Neural progenitor cell (in vitro differentiated cells): Measurements from ENCODE around the gene HMCN1. TPM values are rescaled to one million over a fixed set of nuclear protein-coding genes. Genes with fewer than 3 reads are reported as not detected.

Experiments
- DNase-seq: peaks from one replicate; pipeline ENCODE4 v3.0.0-alpha.2; 2016; ENCODE audit warnings: low spot score
- H2AFZ ChIP-seq: fragments of 200-600 bp; sonication (generic); replicated peaks from 2 replicates; pipeline ENCODE4 v1.6.1; 2016; ENCODE audit warnings: antibody characterized with exemption
- H3F3A ChIP-seq: fragments of 200-600 bp; sonication (generic); 2 replicates; pipeline ENCODE4 v1.6.1; 2016; ENCODE audit warnings: antibody characterized with exemption, low read depth
- H3K27ac ChIP-seq: fragments of 200-600 bp; sonication (generic); 2 replicates; pipeline ENCODE4 v1.5.1; 2016; ENCODE audit warnings: mild to moderate bottlenecking
- H3K27me3 ChIP-seq: fragments of 200-600 bp; sonication (generic); 2 replicates; pipeline ENCODE4 v1.6.1; 2016; ENCODE audit warnings: mild to moderate bottlenecking, moderate library complexity
- H3K36me3 ChIP-seq: fragments of 200-600 bp; sonication (generic); 2 replicates; pipeline ENCODE4 v1.5.1; 2016
- H3K4me1 ChIP-seq: fragments of 200-600 bp; sonication (generic); 2 replicates; pipeline ENCODE4 v1.6.1; 2016; ENCODE audit warnings: mixed run types
- H3K4me2 ChIP-seq: fragments of 200-600 bp; sonication (generic); 2 replicates; pipeline ENCODE4 v1.6.1; 2016
- H3K4me3 ChIP-seq: fragments of 200-600 bp; sonication (generic); 2 replicates; pipeline ENCODE4 v1.5.1; 2016
- H3K79me2 ChIP-seq: fragments of 200-600 bp; sonication (generic); 2 replicates; pipeline ENCODE4 v1.6.1; 2016; ENCODE audit warnings: low read depth
- H3K9ac ChIP-seq: fragments of 200-600 bp; sonication (generic); 2 replicates; pipeline ENCODE4 v1.6.1; 2016
- H3K9me3 ChIP-seq: fragments of 200-600 bp; sonication (generic); 2 replicates; pipeline ENCODE4 v1.5.1; 2016; ENCODE audit warnings: low read depth
- H4K20me1 ChIP-seq: fragments of 200-600 bp; sonication (generic); 2 replicates; pipeline ENCODE4 v1.6.1; 2016; ENCODE audit warnings: low read depth
- H3K27ac Mint-ChIP-seq: 3 replicates; pipeline ENCODE4 v1.8.0; 2021; ENCODE audit warnings: mixed read lengths
- H3K27me3 Mint-ChIP-seq: 2 replicates; pipeline ENCODE4 v1.8.0; 2022; ENCODE audit warnings: low read depth, mild to moderate bottlenecking, inconsistent platforms, moderate library complexity, mixed read lengths; ENCODE audit not compliant: insufficient read depth
- H3K36me3 Mint-ChIP-seq: 3 replicates; pipeline ENCODE4 v1.8.0; 2021; ENCODE audit warnings: mixed read lengths
- H3K4me1 Mint-ChIP-seq: 3 replicates; pipeline ENCODE4 v1.8.0; 2021; ENCODE audit warnings: mixed read lengths
- H3K4me3 Mint-ChIP-seq: 3 replicates; pipeline ENCODE4 v1.8.0; 2021; ENCODE audit warnings: mild to moderate bottlenecking, moderate library complexity, mixed read lengths
- H3K9me3 Mint-ChIP-seq: 3 replicates; pipeline ENCODE4 v1.8.0; 2020; ENCODE audit warnings: mixed read lengths
- EZH2 ChIP-seq: fragments of 200-600 bp; sonication (generic); IDR thresholded peaks from 2 replicates; pipeline ENCODE4 v1.6.1; 2017; ENCODE audit warnings: antibody characterized with exemption, mild to moderate bottlenecking, moderate library complexity
- EZH2phosphoT487 ChIP-seq: fragments of 200-600 bp; sonication (generic); IDR thresholded peaks from 2 replicates; pipeline ENCODE4 v1.6.1; 2017; ENCODE audit warnings: antibody characterized with exemption
- total RNA-seq: library from RNA; depleted of rRNA; stranded (reverse); fragments of >200 nt; gene quantifications from 2 replicates; pipeline ENCODE4 v1.2.3, GENCODE V29; 2015; ENCODE audit warnings: low replicate concordance
- TF ChIP-seq, protein P1 (sequence below): fragments of 200-600 bp; sonication (generic); IDR thresholded peaks from 2 replicates; pipeline ENCODE4 v1.5.1; 2017; ENCODE audit warnings: antibody characterized with exemption, mild to moderate bottlenecking

Gene HMCN1
- total RNA-seq, 1 donor from 2014 or later = 26.4 TPM

GRCh38 chr1:185990565-185990964 lies 256.4 kb downstream of the HMCN1 start:
- Histone ChIP-seq H3K9ac (no peak overlapping the region), H3K27me3 (no peaks in the 10 kb centered on the region), H3K4me1 (no peaks in the 10 kb centered on the region), H3K4me2 (no peak overlapping the region), H3F3A (no peaks in the 10 kb centered on the region), H3K79me2 (no peaks in the 10 kb centered on the region), H3K36me3 (no peaks in the 10 kb centered on the region), H2AFZ (no peak overlapping the region), H3K9me3 (no peaks in the 10 kb centered on the region), H3K4me3 (no peak overlapping the region), H4K20me1 (no peaks in the 10 kb centered on the region), H3K27ac (no peak overlapping the region)
- Mint-ChIP-seq H3K4me1 (no peaks in the 10 kb centered on the region), H3K9me3 (no peaks in the 10 kb centered on the region), H3K4me3 (no peak overlapping the region), H3K27ac (no peak overlapping the region), H3K36me3 (no peaks in the 10 kb centered on the region), H3K27me3 (no peaks in the 10 kb centered on the region)
- TF ChIP-seq EZH2 (no peak), EZH2phosphoT487 (no peak)
- TF ChIP-seq, protein P1, sequence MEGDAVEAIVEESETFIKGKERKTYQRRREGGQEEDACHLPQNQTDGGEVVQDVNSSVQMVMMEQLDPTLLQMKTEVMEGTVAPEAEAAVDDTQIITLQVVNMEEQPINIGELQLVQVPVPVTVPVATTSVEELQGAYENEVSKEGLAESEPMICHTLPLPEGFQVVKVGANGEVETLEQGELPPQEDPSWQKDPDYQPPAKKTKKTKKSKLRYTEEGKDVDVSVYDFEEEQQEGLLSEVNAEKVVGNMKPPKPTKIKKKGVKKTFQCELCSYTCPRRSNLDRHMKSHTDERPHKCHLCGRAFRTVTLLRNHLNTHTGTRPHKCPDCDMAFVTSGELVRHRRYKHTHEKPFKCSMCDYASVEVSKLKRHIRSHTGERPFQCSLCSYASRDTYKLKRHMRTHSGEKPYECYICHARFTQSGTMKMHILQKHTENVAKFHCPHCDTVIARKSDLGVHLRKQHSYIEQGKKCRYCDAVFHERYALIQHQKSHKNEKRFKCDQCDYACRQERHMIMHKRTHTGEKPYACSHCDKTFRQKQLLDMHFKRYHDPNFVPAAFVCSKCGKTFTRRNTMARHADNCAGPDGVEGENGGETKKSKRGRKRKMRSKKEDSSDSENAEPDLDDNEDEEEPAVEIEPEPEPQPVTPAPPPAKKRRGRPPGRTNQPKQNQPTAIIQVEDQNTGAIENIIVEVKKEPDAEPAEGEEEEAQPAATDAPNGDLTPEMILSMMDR = no peak
- no peak for DNase-seq

GRCh38 chr1:185991266-185991665 lies 257.1 kb downstream of the HMCN1 start:
- H3K27ac Mint-ChIP-seq = no peak overlapping the region
- Histone ChIP-seq H3K27ac (no peak overlapping the region), H3K79me2 (no peaks in the 10 kb centered on the region), H4K20me1 (no peaks in the 10 kb centered on the region), H3K9ac (no peak overlapping the region), H3K4me3 (no peak overlapping the region), H3K36me3 (no peaks in the 10 kb centered on the region), H3F3A (no peaks in the 10 kb centered on the region), H3K4me2 (no peak overlapping the region), H3K27me3 (no peaks in the 10 kb centered on the region), H3K9me3 (no peaks in the 10 kb centered on the region), H2AFZ (no peak overlapping the region), H3K4me1 (no peaks in the 10 kb centered on the region)
- H3K36me3 Mint-ChIP-seq = no peaks in the 10 kb centered on the region
- no peak for TF ChIP-seq EZH2phosphoT487
- TF ChIP-seq, protein P1 = no peak
- no peak for TF ChIP-seq EZH2
- no peaks in the 10 kb centered on the region for H3K9me3 Mint-ChIP-seq
- no peaks in the 10 kb centered on the region for H3K4me1 Mint-ChIP-seq
- no peaks in the 10 kb centered on the region for H3K27me3 Mint-ChIP-seq
- no peak overlapping the region for H3K4me3 Mint-ChIP-seq
- DNase-seq = no peak

DNA sequence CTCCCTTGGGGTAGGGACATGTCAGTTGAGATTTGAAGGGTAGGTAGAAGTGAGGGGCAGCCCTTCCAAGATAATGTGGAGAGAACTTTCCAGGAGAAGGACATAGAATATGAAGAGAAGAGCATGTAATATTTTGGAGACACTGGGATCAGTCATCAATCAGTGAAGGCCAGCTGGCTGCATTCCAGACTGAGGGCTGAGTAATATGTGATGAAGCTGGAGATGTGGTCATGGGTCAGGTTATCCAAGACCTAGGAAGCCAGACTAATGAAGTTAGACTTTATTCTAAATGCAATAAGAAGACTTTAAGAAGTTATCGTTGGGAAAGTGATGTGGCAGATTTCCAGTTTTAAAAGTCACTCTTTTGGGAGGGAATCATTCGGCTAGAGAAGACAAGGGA lies 262.0 kb downstream of the HMCN1 start:
- Histone ChIP-seq H3K9me3 (no peaks in the 10 kb centered on the region), H3K27ac (no peak overlapping the region), H3K9ac (no peak overlapping the region), H3K4me3 (no peak overlapping the region), H2AFZ (no peak overlapping the region), H3K36me3 (no peaks in the 10 kb centered on the region), H3K4me2 (no peak overlapping the region), H3F3A (no peaks in the 10 kb centered on the region), H3K4me1 (no peaks in the 10 kb centered on the region), H3K79me2 (no peaks in the 10 kb centered on the region), H3K27me3 (no peaks in the 10 kb centered on the region), H4K20me1 (no peaks in the 10 kb centered on the region)
- Mint-ChIP-seq H3K4me3 (no peak overlapping the region), H3K36me3 (no peaks in the 10 kb centered on the region), H3K27me3 (no peaks in the 10 kb centered on the region), H3K27ac (no peak overlapping the region), H3K9me3 (no peaks in the 10 kb centered on the region), H3K4me1 (no peaks in the 10 kb centered on the region)
- TF ChIP-seq, protein P1 = no peak
- TF ChIP-seq EZH2phosphoT487 (no peak), EZH2 (no peak)
- no peak for DNase-seq

- H3K9ac ChIP-seq = no peak overlapping the region
- no peaks in the 10 kb centered on the region for H3F3A ChIP-seq
- DNase-seq = peak; percentile 15
- no peaks in the 10 kb centered on the region for H3K4me1 ChIP-seq
- Mint-ChIP-seq H3K9me3 (no peaks in the 10 kb centered on the region), H3K36me3 (no peaks in the 10 kb centered on the region), H3K4me1 (no peaks in the 10 kb centered on the region), H3K27ac (no peak overlapping the region), H3K4me3 (no peak overlapping the region), H3K27me3 (no peaks in the 10 kb centered on the region)
- TF ChIP-seq, protein P1 = no peak
- TF ChIP-seq EZH2phosphoT487 (no peak), EZH2 (no peak)
- H4K20me1 ChIP-seq = no peaks in the 10 kb centered on the region
- H3K79me2 ChIP-seq = no peaks in the 10 kb centered on the region
- no peak overlapping the region for H2AFZ ChIP-seq
- H3K36me3 ChIP-seq = no peaks in the 10 kb centered on the region
- H3K27me3 ChIP-seq = no peaks in the 10 kb centered on the region
- no peak overlapping the region for H3K4me3 ChIP-seq
- no peaks in the 10 kb centered on the region for H3K9me3 ChIP-seq
- no peak overlapping the region for H3K4me2 ChIP-seq
- no peak overlapping the region for H3K27ac ChIP-seq
Measured at GRCh38 chr1:185998391-185998790, 264.2 kb downstream of the HMCN1 start.
